Bronchial epithelial cell (primary cell): ENCODE data around the gene LIMS2. TPM values are rescaled to one million over a fixed set of nuclear protein-coding genes. Genes with fewer than 3 reads are reported as not detected.

Experiments used
- DNase-seq: peaks from one replicate; pipeline ENCODE4 v3.0.0-alpha.2; 2010; ENCODE audit warnings: low read depth
- FAIRE-seq: peaks from 2 replicates; lab custom pipeline; 2011; peaks lifted over from hg19 to GRCh38; lab: Jason Lieb, UNC
- H3K27me3 ChIP-seq: 2 replicates; pipeline ENCODE4 v1.5.1; 2011; ENCODE audit warnings: low read length; ENCODE audit not compliant: control insufficient read depth, insufficient read depth
- H3K36me3 ChIP-seq: 2 replicates; pipeline ENCODE4 v1.5.1; 2011; ENCODE audit warnings: low read length; ENCODE audit not compliant: control insufficient read depth, insufficient read depth
- H3K4me3 ChIP-seq: 2 replicates; pipeline ENCODE4 v1.5.1; 2011; ENCODE audit warnings: mild to moderate bottlenecking, low read depth, low read length, control low read depth
- total RNA-seq: library from RNA; depleted of rRNA; stranded (reverse); fragments of >200 nt; gene quantifications from 2 replicates; pipeline ENCODE4 v1.2.1, GENCODE V29; 2014
- TF ChIP-seq, protein P1 (sequence below): IDR thresholded peaks from 2 replicates; pipeline ENCODE4 v1.5.1; 2011; ENCODE audit warnings: mild to moderate bottlenecking, moderate library complexity, low read length, control low read depth, inconsistent platforms; ENCODE audit not compliant: insufficient read depth, severe bottlenecking

The LIMS2 gene
- total RNA-seq, 1 donor from 2014 or later, result 0.79 TPM

DNA sequence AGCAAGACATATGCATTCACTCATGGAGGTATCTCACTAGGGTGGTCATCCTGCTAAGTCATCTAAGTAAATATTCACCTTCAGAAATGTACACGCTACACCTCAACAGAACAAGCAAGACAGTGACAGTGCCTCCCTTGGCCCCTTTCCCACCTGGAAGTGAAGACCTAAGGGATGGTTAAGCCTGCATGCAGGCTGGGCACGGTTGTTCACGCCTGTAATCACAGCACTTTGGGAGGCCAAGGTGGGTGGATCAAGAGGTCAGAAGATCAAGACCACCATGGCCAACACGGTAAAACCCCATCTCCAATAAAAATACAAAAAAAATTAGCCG lies 4.4 kb downstream of the LIMS2 start:
- H3K27me3 ChIP-seq, result peaks cover 15% of the 10 kb centered on the region
- no peak overlapping the region for H3K4me3 ChIP-seq
- TF ChIP-seq, protein P1, sequence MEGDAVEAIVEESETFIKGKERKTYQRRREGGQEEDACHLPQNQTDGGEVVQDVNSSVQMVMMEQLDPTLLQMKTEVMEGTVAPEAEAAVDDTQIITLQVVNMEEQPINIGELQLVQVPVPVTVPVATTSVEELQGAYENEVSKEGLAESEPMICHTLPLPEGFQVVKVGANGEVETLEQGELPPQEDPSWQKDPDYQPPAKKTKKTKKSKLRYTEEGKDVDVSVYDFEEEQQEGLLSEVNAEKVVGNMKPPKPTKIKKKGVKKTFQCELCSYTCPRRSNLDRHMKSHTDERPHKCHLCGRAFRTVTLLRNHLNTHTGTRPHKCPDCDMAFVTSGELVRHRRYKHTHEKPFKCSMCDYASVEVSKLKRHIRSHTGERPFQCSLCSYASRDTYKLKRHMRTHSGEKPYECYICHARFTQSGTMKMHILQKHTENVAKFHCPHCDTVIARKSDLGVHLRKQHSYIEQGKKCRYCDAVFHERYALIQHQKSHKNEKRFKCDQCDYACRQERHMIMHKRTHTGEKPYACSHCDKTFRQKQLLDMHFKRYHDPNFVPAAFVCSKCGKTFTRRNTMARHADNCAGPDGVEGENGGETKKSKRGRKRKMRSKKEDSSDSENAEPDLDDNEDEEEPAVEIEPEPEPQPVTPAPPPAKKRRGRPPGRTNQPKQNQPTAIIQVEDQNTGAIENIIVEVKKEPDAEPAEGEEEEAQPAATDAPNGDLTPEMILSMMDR, result no peak
- H3K36me3 ChIP-seq, result no peaks in the 10 kb centered on the region
- no peak for FAIRE-seq
- no peak for DNase-seq

- H3K27me3 ChIP-seq, result peaks cover 14% of the 10 kb centered on the region
- H3K4me3 ChIP-seq, result no peak overlapping the region
- no peak for DNase-seq
- TF ChIP-seq, protein P1, result no peak
- H3K36me3 ChIP-seq, result no peaks in the 10 kb centered on the region
- FAIRE-seq, result no peak
Observed at GRCh38 chr2:127670055-127670956, 5.0 kb downstream of the LIMS2 start.

GRCh38 chr2:127669056-127669455 lies 6.3 kb downstream of the LIMS2 start:
- H3K27me3 ChIP-seq, result peaks cover 12% of the 10 kb centered on the region
- FAIRE-seq, result no peak
- no peak overlapping the region for H3K4me3 ChIP-seq

GRCh38 chr2:127665267-127665893 lies 9.9 kb downstream of the LIMS2 start:
- FAIRE-seq, result no peak

More at GRCh38 chr2:127669056-127669455, 6.3 kb downstream of the LIMS2 start:
- DNase-seq, result no peak
- no peaks in the 10 kb centered on the region for H3K36me3 ChIP-seq
- TF ChIP-seq, protein P1, result no peak

GRCh38 chr2:127664895-127665225 lies 10.5 kb downstream of the LIMS2 start:
- no peak overlapping the region for H3K4me3 ChIP-seq

More at GRCh38 chr2:127665267-127665893, 9.9 kb downstream of the LIMS2 start:
- DNase-seq, result peak; percentile 44
- H3K27me3 ChIP-seq, result peaks cover 16% of the 10 kb centered on the region
- TF ChIP-seq, protein P1, result no peak
- no peaks in the 10 kb centered on the region for H3K36me3 ChIP-seq
- no peak overlapping the region for H3K4me3 ChIP-seq

More at GRCh38 chr2:127664895-127665225, 10.5 kb downstream of the LIMS2 start:
- FAIRE-seq, result peak; percentile 64
- DNase-seq, result no peak
- Histone ChIP-seq H3K27me3 (peaks cover 16% of the 10 kb centered on the region), H3K36me3 (no peaks in the 10 kb centered on the region)
- TF ChIP-seq, protein P1, result no peak
